Body of pancreas (tissue), 4 donors: ENCODE data around the gene SNX13. TPM values are rescaled to one million over a fixed set of nuclear protein-coding genes. Genes with fewer than 3 reads are reported as not detected.

ENCODE experiments used
- ATAC-seq: fragments of 150-250 bp; one replicate; pipeline ENCODE4 v1.9.1; 2016
- DNase-seq, 4 donors: peaks; one replicate each; pipeline ENCODE4 v3.0.0-alpha.2; 2019
- H3K27ac ChIP-seq, 4 donors: fragments of 200-600 bp; sonication (generic); 1 replicate in 3 of 4; 2 replicates in 1 of 4; pipeline versions ENCODE4 v1.5.1 to v1.6.1; 2016 to 2019; ENCODE audit warnings: mild to moderate bottlenecking in 1 of 4, mixed read lengths in 1 of 4, moderate library complexity in 1 of 4
- H3K27me3 ChIP-seq, 2 donors: fragments of 200-600 bp; sonication (generic); one replicate each; pipeline ENCODE4 v1.6.0; 2016; ENCODE audit warnings: mild to moderate bottlenecking in 1 of 2
- H3K36me3 ChIP-seq, 2 donors: fragments of 200-600 bp; sonication (generic); replicated peaks in 1 of 2; 2 replicates each; pipeline ENCODE4 v1.5.1; 2016; ENCODE audit warnings: low read depth in 2 of 2; ENCODE audit not compliant: insufficient read depth in 1 of 2
- H3K4me1 ChIP-seq: fragments of 200-600 bp; sonication (generic); one replicate; pipeline ENCODE4 v1.6.0; 2016
- H3K4me3 ChIP-seq, 2 donors: fragments of 200-600 bp; sonication (generic); 1 replicate in 1 of 2; 2 replicates in 1 of 2; pipeline ENCODE4 v1.5.1; 2016 to 2019
- H3K9me3 ChIP-seq, 3 donors: fragments of 200-600 bp; sonication (generic); 1 replicate in 2 of 3; 2 replicates in 1 of 3; pipeline ENCODE4 v1.5.1; 2016
- POLR2A ChIP-seq, 3 donors: fragments of 450-650 bp; IDR thresholded peaks; one replicate each; pipeline ENCODE4 v1.6.1; 2016; ENCODE audit warnings: antibody characterized with exemption in 3 of 3, mild to moderate bottlenecking in 2 of 3
- WGBS, 2 donors: methylation state at CpG; one replicate each; pipeline ENCODE4 v1.1.5; 2017; 5-methylcytosine and 5-hydroxymethylcytosine counted together
- intact Hi-C: fragments of 100-400 bp; cut with DNase I; formaldehyde crosslinking; loops from one replicate; pipeline ENCODE4 v1.15.1; 2023
- total RNA-seq, 2 donors: library from RNA; depleted of rRNA; stranded (reverse); fragments of >200 nt; gene quantifications; one replicate each; pipeline ENCODE4 v1.1.0, GENCODE V29; 2016
- TF ChIP-seq, protein P1 (sequence below), 7 experiments: fragments of 450-650 bp in 4 of 7; fragments of 200-600 bp in 3 of 7; sonication (generic) in 3 of 7; IDR thresholded peaks; one replicate each; pipeline ENCODE4 v1.5.1; 2016 to 2019; ENCODE audit warnings: antibody characterized with exemption in 7 of 7

SNX13 gene
- total RNA-seq, result 10 to 100 TPM; 23.1 to 61.0 TPM

DNA sequence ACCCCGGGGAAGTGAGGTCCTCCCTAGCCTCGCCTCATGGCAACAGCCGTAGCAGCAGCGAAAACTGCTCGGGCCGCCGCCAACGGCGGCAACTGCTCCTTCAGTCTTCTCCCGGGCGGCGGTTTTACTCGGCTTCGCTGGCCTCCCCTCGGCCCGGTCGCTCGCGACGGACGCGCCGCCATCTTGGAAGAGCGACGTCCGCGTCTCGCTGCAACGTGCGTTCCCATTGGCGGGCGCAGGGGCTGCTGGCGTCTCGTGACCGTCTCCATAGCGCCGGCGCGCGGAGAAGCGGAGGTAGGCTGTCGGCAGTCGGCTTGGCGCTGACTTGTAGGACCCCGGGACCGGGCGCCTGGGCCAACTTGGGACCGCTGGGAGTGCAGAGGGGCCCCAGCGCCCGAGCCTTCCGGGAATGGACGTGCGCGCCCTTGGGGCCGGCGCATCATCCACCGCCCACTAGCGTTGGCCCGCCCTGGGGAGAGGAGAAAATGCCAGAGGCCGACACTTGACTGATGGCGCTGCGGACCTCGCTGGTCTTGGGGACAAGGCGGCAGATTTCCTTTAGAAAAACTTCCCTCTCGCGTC, at the start of gene SNX13:
Gene SNX13 (minus strand): TSS at position 193 of the 582 bp plus-strand sequence. CDS start 199 bp downstream, outside the sequence.
- peak; percentile 88 to 92 (median 90) for DNase-seq

GRCh38 chr7:17989546-17989945, 49.3 kb upstream of the SNX13 start:
- WGBS, 2 donors, result 82 to 86% methylated on average over 5 of the region's 5 CpGs
- no peak for TF ChIP-seq POLR2A (IDR thresholded peaks at IDR 0.05)
- TF ChIP-seq, protein P1, sequence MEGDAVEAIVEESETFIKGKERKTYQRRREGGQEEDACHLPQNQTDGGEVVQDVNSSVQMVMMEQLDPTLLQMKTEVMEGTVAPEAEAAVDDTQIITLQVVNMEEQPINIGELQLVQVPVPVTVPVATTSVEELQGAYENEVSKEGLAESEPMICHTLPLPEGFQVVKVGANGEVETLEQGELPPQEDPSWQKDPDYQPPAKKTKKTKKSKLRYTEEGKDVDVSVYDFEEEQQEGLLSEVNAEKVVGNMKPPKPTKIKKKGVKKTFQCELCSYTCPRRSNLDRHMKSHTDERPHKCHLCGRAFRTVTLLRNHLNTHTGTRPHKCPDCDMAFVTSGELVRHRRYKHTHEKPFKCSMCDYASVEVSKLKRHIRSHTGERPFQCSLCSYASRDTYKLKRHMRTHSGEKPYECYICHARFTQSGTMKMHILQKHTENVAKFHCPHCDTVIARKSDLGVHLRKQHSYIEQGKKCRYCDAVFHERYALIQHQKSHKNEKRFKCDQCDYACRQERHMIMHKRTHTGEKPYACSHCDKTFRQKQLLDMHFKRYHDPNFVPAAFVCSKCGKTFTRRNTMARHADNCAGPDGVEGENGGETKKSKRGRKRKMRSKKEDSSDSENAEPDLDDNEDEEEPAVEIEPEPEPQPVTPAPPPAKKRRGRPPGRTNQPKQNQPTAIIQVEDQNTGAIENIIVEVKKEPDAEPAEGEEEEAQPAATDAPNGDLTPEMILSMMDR (IDR thresholded peaks at IDR 0.05), result no peak

More for the DNA sequence above, at the start of gene SNX13:
- peak; percentile 97 for ATAC-seq
- Histone ChIP-seq H3K4me1 (peaks cover 17% of the 10 kb centered on the region), H3K27ac (peak within 1 kb of the TSS; percentile 92 to 95 (median 94)), H3K36me3 (no peaks in the 10 kb centered on the region), H3K9me3 (no peaks in the 10 kb centered on the region), H3K4me3 (peak within 1 kb of the TSS; percentile 82 to 95), H3K27me3 (no peaks in the 10 kb centered on the region)
- intact Hi-C loops, result no loop called here
- TF ChIP-seq, protein P1 (IDR thresholded peaks at IDR 0.05), result peak in 4 of 7 experiments; percentile 8 to 35 (median 30)
- TF ChIP-seq POLR2A (IDR thresholded peaks at IDR 0.05), result peak; percentile 67 to 85 (median 82)
- WGBS, 2 donors, result 0 to 1% methylated on average over 4 to 65 of the region's 66 CpGs

DNA sequence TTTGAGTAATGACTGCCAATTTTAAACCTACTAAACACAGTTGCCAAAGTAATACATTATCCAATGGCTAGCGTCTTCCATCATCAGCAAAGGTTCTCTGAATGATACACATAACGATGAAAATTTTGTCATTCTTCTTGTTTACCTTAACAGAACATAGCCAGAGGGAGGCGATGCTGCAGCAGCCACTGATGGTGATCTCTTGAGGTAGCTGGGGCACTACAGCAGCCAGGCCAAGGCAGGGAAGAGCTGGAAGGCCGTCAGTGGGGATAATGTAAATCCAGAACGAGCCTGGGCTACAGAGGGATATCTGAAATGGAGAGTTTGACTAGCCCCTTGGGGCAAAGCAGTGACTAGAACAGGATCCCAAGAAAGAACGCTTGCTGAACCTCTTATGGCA, 48.6 kb upstream of the SNX13 start:
- Histone ChIP-seq H3K9me3 (no peaks in the 10 kb centered on the region), H3K27ac (no peak overlapping the region), H3K4me1 (no peaks in the 10 kb centered on the region), H3K27me3 (no peaks in the 10 kb centered on the region), H3K36me3 (no peaks in the 10 kb centered on the region), H3K4me3 (no peak overlapping the region)
- TF ChIP-seq POLR2A (IDR thresholded peaks at IDR 0.05), result no peak
- TF ChIP-seq, protein P1 (IDR thresholded peaks at IDR 0.05), result no peak
- ATAC-seq, result no peak
- WGBS, 2 donors, result 77% methylated on average over 6 of the region's 6 CpGs
- DNase-seq, result no peak
- intact Hi-C loops, result no loop called here

More at GRCh38 chr7:17989546-17989945, 49.3 kb upstream of the SNX13 start:
- Histone ChIP-seq H3K27ac (no peak overlapping the region), H3K9me3 (no peaks in the 10 kb centered on the region), H3K36me3 (no peaks in the 10 kb centered on the region), H3K4me1 (no peaks in the 10 kb centered on the region), H3K4me3 (no peak overlapping the region), H3K27me3 (no peaks in the 10 kb centered on the region)
- DNase-seq, result no peak
- no peak for ATAC-seq
- intact Hi-C loops, result no loop called here

DNA sequence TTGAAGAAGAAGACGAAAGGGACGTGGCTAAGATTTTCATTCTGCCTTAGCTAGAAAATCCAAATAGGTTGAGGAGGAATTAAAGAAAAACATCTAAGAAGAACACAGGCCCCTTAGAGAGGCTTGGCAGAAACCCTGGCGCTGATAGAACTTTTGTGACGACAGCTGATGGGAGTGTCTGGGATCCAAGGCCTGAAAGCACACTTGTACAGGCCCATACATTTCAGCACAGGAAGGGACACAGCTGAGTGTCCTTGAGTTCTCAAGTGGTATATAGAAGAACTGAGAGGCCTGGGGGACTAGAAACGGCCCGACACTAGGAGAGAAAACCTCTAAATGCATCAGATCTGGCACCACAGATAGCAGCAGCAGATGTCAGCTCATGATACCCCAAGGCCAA, 47.8 kb upstream of the SNX13 start:
- no peak overlapping the region for H3K4me3 ChIP-seq
- intact Hi-C loops, result no loop called here
- H3K9me3 ChIP-seq, result no peaks in the 10 kb centered on the region
- H3K27me3 ChIP-seq, result no peaks in the 10 kb centered on the region
- no peak for TF ChIP-seq POLR2A (IDR thresholded peaks at IDR 0.05)
- TF ChIP-seq, protein P1 (IDR thresholded peaks at IDR 0.05), result no peak
- no peaks in the 10 kb centered on the region for H3K36me3 ChIP-seq
- no peaks in the 10 kb centered on the region for H3K4me1 ChIP-seq
- WGBS, 2 donors, result 55 to 72% methylated on average over 6 of the region's 6 CpGs
- ATAC-seq (no peak), DNase-seq (no peak)
- no peak overlapping the region for H3K27ac ChIP-seq

DNA sequence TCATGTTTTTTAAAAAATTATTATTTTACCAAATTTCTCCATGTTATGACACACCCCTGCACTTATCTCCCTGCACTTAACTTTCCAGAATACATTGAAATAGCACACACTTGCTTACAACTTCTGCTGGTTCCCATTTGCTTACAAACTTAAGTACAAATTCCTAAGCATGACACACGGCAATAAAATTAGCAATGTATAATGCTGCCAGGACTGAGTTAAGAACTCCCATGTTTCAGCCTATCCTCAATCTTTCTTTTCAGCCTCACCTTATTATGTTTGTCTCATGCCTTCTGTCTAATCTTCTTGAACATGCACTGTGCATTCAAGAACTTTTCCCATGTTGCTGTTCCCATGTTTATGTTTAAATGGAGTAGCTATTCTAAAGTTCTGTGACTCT, 46.6 kb upstream of the SNX13 start:
- intact Hi-C loops, result no loop called here
- DNase-seq (no peak), ATAC-seq (no peak)
- no peaks in the 10 kb centered on the region for H3K4me1 ChIP-seq
- H3K27me3 ChIP-seq, result no peaks in the 10 kb centered on the region
- no peak overlapping the region for H3K27ac ChIP-seq
- no peaks in the 10 kb centered on the region for H3K36me3 ChIP-seq
- TF ChIP-seq, protein P1 (IDR thresholded peaks at IDR 0.05), result no peak
- TF ChIP-seq POLR2A (IDR thresholded peaks at IDR 0.05), result no peak
- no peak overlapping the region for H3K4me3 ChIP-seq
- no peaks in the 10 kb centered on the region for H3K9me3 ChIP-seq
- WGBS, 2 donors, result 39 to 53% methylated on average over 1 of the region's 1 CpG
